Subcutaneous adipose tissue (tissue), 4 donors: ENCODE data around the gene TSSK2. TPM values are rescaled to one million over a fixed set of nuclear protein-coding genes. Genes with fewer than 3 reads are reported as not detected.

ENCODE experiments used
- total RNA-seq, 4 donors: library from RNA; depleted of rRNA; stranded (reverse); fragments of >200 nt; gene quantifications; one replicate each; pipeline ENCODE4 v1.1.0, GENCODE V29; 2016
- TF ChIP-seq, protein P1 (sequence below): fragments of 450-650 bp; IDR thresholded peaks from one replicate; pipeline ENCODE4 v1.5.1; 2016; ENCODE audit warnings: low read depth, mild to moderate bottlenecking, control low read depth, antibody characterized with exemption, moderate library complexity

TSSK2 gene
- total RNA-seq, 4 donors from 2014 or later = not detected

DNA sequence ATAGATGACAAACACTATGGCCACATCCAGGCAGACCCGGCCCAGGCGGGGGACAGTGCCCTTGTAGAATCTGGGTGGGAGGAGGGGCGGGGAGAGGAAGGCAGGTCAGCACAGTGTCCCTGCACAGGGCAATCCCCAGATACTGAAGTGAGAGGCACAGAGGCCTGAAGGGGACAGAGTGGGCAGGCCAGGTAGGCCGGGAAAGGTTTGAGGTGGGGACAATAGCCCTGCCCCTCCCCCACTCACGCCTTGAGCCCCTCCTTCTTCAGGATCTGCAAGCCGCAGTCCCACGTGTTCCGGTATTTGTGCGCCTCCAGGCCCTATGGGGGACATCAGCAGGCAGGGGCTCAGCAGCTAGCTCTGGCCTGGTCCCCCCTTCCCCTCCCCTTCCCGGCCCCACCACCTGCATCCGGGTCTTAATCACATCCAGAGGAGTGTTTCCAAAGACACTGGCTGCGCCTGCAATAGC is 45.1 kb downstream of the TSSK2 start:
- TF ChIP-seq, protein P1, sequence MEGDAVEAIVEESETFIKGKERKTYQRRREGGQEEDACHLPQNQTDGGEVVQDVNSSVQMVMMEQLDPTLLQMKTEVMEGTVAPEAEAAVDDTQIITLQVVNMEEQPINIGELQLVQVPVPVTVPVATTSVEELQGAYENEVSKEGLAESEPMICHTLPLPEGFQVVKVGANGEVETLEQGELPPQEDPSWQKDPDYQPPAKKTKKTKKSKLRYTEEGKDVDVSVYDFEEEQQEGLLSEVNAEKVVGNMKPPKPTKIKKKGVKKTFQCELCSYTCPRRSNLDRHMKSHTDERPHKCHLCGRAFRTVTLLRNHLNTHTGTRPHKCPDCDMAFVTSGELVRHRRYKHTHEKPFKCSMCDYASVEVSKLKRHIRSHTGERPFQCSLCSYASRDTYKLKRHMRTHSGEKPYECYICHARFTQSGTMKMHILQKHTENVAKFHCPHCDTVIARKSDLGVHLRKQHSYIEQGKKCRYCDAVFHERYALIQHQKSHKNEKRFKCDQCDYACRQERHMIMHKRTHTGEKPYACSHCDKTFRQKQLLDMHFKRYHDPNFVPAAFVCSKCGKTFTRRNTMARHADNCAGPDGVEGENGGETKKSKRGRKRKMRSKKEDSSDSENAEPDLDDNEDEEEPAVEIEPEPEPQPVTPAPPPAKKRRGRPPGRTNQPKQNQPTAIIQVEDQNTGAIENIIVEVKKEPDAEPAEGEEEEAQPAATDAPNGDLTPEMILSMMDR = no peak

DNA sequence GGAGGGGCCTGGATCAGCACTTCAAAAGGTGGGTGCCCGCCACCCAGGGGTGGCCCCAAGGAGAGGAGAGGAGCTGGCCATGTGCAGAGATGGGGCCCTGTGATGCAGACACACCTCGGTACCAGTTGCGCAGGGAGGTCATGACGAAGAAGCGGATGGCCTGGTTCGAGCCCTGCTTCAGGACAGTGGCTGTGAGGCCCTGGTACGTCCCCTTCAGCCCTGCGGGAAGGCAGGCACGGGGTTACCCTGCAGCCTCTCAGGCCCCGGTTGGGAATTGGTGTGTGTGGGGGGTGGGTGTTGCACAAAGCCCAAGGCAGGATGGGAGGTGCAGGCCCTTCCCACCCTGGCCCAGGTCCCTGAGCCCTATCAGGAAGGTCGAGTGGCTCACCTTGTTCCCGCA is 45.6 kb downstream of the TSSK2 start:
- TF ChIP-seq, protein P1 = no peak

DNA sequence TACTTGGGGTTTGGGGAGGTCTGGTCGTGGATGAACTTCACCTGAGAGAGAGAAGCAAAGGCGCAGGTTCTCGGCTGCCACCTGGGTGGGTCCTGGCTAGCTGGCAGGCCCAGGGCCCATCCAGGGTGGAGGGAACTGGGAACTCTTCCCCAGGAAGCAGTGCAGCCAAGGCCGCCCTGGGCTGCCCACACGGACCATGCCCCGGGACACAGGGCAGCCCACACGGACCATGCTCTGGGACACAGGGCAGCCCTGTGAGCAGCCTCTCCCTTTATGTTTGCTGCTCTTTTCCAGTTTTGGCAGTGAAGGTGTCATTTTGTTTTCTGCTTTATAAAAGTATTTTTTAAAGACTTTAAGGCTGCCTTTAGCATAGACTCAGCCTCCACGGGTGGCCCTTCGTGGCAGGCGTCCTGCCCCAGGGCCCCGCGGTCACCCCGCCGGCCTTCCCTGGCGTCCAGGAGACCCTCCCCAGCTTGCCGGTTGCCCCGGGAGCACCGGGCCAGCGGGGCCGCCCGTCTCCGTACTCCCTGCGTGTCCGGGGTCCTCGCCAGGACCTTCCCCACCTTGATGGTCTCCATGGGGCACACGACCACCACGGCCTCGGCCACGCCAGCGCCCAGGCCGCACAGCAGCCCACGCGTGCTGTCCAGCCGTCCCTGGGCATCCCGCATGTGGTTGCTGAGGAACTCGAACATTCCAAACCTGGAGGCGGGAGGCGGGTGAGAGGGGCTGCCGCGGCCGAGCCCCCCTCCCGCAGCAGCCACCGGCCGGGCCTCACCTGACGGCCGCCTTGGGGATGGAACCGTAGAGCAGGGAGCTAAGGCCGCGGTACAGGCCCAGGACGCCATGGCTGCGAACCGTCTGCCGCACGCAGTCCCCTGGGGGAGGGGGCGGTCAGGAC is 46.3 kb downstream of the TSSK2 start:
- TF ChIP-seq, protein P1 = no peak

DNA sequence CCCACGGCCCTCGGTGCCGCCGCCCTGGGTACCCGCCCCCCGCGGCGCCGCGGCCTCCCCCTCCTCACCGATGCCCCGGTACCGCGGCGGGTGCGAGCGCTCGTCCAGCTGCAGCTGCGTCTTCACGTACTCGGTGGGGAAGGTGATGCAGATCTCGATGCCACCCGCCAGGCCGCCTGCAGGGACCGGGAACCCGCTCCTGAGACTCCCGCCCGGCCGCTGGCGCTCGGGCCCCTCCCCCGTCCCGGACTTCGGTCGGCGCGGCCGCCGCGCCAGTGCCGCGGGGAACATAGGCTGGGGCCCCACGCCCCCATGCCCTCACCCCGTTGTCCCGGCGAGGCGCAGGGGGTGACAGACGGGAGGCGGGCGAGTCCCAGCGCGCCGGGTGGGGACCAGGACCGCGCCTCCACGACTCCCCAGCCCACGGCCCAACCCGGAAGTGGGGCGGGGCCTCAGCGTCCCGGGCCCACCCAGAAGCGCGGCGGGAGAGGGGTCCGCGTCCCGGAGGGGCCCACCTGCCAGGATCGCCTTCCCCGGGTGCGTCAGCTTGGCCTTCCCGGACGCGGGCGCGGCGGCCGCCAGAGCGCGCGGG is 47.1 kb downstream of the TSSK2 start:
- TF ChIP-seq, protein P1 = no peak

DNA sequence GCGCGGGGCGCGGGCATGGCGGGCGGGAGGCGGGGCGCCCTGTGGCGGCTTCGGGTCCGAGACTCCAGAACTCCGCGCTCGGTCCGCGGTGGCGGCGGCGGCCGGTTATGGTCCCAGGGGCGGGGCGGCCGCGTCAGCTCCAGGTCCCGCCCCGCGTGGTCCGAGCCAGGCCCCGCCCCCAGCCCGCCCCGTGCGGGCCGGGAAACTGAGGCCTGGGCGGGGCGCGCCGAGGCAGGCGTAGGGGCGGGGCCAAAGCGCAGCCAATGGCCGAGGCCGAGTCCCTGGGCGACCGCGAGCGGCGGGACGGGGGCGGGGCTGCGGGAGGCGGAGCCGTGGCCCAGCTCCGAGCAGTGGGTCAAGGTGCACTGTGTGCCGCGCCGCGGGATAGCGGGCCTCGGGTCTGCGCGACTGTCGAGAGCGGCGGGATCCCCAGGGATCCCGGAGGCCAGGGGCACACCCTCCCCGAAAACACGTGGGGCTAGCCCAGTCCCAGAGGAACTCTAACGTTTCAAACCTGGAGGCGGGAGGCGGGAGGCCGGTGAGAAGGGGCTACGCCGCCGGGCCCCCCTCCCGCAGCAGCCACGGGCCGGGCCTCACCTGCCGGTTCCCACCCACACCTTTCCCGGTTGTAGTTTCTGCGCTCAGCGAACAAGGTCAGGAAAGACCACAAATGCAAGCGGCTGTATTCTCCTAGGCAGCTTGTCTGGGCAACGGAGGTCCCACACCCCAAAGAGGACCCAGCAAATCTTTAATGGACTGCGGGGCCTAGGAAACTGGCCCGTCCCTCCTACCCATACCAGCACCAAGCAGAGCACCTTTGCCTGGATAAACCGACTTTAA is 47.8 kb downstream of the TSSK2 start, which contains the start of gene SLC25A1:
TSS of gene SLC25A1 (minus strand) at position 80 of the 840 bp plus-strand sequence. CDS start at position 17, 63 bp downstream.
- TF ChIP-seq, protein P1 = no peak

DNA sequence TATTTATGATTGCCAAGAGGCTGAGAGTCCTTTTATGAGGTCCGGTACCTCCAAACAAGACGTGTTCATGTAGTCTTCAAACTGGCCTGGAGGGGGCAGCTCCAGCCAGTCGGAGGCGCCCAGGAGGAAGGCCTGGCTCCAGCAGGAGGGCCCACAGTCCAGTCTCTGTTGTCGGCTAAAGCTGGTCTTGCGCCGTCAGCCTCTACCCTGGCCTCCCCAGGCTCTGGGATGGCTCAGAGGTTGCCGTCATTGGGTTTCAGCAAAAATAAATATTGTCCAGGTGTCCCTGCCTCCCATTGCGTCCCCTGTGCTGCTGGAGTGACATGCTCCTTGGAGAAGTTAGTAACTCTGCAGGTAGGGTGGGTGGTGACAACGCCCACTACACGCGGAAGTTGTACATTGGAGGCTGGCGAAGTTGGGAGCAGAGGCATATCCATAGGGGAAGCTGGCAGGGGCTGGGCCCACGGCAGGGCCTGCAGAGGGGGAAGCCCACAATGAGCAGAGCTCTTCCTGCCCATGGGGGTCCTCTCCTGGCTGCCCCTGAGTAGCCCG is 48.5 kb downstream of the TSSK2 start:
- TF ChIP-seq, protein P1 = no peak
